Esophagus (tissue), 2 donors: ENCODE results near the gene SOX18. TPM values are rescaled to one million over a fixed set of nuclear protein-coding genes. Genes with fewer than 3 reads are reported as not detected.

Experiments used
- H3K27ac ChIP-seq, 2 donors: one replicate each; pipeline ENCODE4 v1.5.1; 2013; ENCODE audit warnings: low read depth in 2 of 2, mild to moderate bottlenecking in 2 of 2, inconsistent platforms in 1 of 2, low read length in 1 of 2, moderate library complexity in 1 of 2
- H3K27me3 ChIP-seq, 2 donors: one replicate each; pipeline ENCODE4 v1.6.1; 2013; ENCODE audit warnings: low read length in 2 of 2, control low read depth in 1 of 2, mild to moderate bottlenecking in 1 of 2; ENCODE audit not compliant: insufficient read depth in 2 of 2, control insufficient read depth in 1 of 2
- H3K36me3 ChIP-seq, 2 donors: one replicate each; pipeline ENCODE4 v1.6.1; 2013; ENCODE audit warnings: low read length in 1 of 2; ENCODE audit not compliant: control insufficient read depth in 2 of 2, insufficient read depth in 2 of 2
- H3K4me1 ChIP-seq, 2 donors: one replicate each; pipeline ENCODE4 v1.6.1; 2013; ENCODE audit warnings: low read length in 1 of 2; ENCODE audit not compliant: control insufficient read depth in 2 of 2, insufficient read depth in 2 of 2
- H3K4me3 ChIP-seq, 2 donors: one replicate each; pipeline ENCODE4 v1.5.1; 2013; ENCODE audit warnings: low read length in 2 of 2, mild to moderate bottlenecking in 2 of 2, low read depth in 1 of 2, moderate library complexity in 1 of 2
- H3K9me3 ChIP-seq, 2 donors: one replicate each; pipeline ENCODE4 v1.6.1; 2013; ENCODE audit warnings: mild to moderate bottlenecking in 2 of 2, low read depth in 1 of 2, low read length in 1 of 2, moderate library complexity in 1 of 2; ENCODE audit not compliant: control insufficient read depth in 2 of 2, insufficient read depth in 1 of 2
- WGBS, 2 donors: extraction: QIAGEN DNeasy Blood & Tissue Kit; methylation state at CpG; one replicate each; pipeline ENCODE4 v1.1.7; 2013; 5-methylcytosine and 5-hydroxymethylcytosine counted together
- polyA plus RNA-seq, 2 donors: library from polyadenylated mRNA; stranded (reverse); fragments of 200-250 nt; gene quantifications; one replicate each; pipeline ENCODE4 v1.2.3, GENCODE V29; 2013
- donor health status: healthy with polysubstance abuse.
- donor health status: Bipolar disorder and iron deficiency.

SOX18 gene
- polyA plus RNA-seq, 2 donors: 3.1 to 7.5 TPM

DNA sequence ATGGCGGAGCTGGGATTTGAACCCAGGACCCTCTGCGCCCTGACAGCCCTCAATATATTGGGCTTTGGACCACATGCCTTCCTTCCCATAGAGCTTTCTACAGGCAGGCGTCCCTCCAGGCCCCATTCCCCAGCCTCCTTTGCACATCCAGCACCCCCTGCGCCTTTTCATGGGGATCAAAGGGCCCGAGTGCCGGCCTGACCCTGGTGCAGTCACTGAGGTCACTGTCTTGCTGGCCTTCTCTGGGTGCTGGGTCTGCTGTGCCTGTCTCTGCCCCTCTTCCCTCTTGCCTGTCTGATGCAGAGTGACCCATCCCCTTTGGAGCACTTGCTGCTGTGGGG lies 32.2 kb upstream of the SOX18 start:
- Histone ChIP-seq H3K27ac (no peak overlapping the region), H3K4me3 (no peak overlapping the region), H3K36me3 (no peaks in the 10 kb centered on the region), H3K9me3 (no peaks in the 10 kb centered on the region), H3K27me3 (no peaks in the 10 kb centered on the region), H3K4me1 (peaks cover 3 to 20% of the 10 kb centered on the region in 2 donors)
- WGBS, 2 donors: 88 to 90% methylated on average over 6 of the region's 6 CpGs

GRCh38 chr20:64080813-64081623 lies 31.6 kb upstream of the SOX18 start:
- Histone ChIP-seq H3K27ac (no peak overlapping the region), H3K4me1 (peaks cover 5 to 20% of the 10 kb centered on the region in 2 donors), H3K36me3 (peaks cover 0 to 3% of the 10 kb centered on the region in 2 donors), H3K4me3 (no peak overlapping the region), H3K9me3 (no peaks in the 10 kb centered on the region), H3K27me3 (no peaks in the 10 kb centered on the region)
- WGBS, 2 donors: 72 to 75% methylated on average over 17 of the region's 17 CpGs

DNA sequence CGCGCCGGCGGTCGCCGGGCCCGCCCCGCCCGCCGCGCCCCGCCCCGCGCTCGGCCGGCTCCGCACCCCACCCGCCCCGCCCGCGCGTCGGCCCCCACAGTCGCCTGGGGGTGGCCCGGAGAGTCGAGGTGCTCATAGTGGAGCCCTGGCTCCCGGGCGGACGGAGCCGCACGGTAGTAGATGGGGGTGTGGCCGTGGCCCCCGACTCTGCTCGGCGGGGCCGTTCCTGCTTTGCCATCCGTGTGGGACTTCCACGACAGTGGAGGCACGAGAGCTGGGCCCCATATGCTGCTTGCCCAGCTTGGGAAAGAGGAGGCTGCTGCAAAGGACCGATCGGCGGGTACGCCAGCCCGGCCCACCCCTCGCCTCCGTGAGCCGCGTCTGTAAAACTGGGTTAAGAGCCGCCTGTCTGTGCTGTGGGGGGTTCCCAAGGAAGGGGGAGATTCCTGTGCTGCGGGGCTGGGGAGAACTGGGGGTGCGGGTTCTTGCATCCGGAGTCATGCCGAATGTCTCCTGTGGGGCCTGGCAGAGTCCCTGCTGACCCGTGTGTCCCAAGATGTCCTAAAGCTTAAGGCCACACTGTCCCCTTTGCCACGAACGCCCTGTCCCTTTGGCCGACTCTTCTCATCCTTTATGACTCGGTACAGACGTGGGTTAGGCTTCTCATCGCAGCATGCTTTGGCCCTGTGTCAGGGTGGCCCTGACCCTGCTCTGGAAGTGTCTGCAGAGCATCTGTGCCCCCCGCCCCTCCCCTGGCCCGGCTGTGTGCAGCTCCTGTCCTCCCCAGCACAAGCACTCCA lies 30.8 kb upstream of the SOX18 start, which contains the start of gene OPRL1:
TSS of gene OPRL1 (plus strand) at position 70 of the 800 bp plus-strand sequence. CDS start 12,639 bp downstream, outside the sequence.
- peaks cover 5 to 20% of the 10 kb centered on the region in 2 donors for H3K4me1 ChIP-seq
- 6 to 10% methylated on average over 39 to 62 of the region's 62 CpGs for WGBS, 2 donors
- peaks cover 0 to 6% of the 10 kb centered on the region in 2 donors for H3K36me3 ChIP-seq
- H3K4me3 ChIP-seq: peak within 1 kb of the TSS; percentile 69 to 70
- H3K27ac ChIP-seq: peak within 1 kb of the TSS; percentile 79 to 80
- no peaks in the 10 kb centered on the region for H3K27me3 ChIP-seq
- no peaks in the 10 kb centered on the region for H3K9me3 ChIP-seq

DNA sequence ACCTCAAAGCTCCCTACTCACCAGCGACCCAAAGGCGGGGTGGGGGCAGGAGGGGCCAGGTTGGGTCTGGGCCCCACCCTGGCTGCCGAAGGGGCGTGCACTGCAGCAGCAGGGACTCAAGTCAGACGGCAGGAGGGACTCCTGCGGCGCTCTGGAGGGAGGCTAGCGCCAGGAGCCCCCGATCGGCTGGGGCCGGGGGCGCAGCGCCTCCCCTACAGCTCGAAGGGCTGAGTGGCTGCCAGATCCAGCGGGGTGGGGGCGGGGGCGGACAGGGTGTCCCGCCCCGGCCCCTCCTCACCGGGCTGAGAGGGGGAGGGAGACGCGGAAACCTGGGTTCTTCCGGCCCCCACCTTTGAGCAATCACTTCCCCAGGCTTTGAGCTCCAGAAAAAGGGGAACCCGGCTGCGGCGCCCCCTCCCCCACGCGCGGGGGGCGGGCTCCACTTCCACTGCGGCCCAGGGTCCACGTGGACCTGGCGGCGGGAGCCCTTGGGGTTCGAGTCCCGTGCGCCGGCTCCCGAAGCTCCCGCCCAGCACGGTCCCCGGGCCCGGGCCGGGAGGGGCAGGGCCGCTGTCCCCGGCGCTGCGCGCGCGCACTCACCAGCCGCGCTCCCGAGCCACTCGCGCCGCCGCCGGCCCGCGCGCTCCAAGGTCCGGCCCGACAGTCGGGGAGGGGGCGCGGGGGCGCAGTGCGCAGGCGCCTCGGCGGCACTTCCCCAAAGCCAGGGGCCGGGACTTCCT lies 30.0 kb upstream of the SOX18 start, which contains the start of gene RGS19:
TSS of gene RGS19 (minus strand) at position 246 of the 740 bp plus-strand sequence. CDS start 2,632 bp downstream, outside the sequence.
- H3K36me3 ChIP-seq: peaks cover 0 to 13% of the 10 kb centered on the region in 2 donors
- peak within 1 kb of the TSS; percentile 79 to 80 for H3K27ac ChIP-seq
- peaks cover 5 to 21% of the 10 kb centered on the region in 2 donors for H3K4me1 ChIP-seq
- H3K4me3 ChIP-seq: peak within 1 kb of the TSS; percentile 69 to 70
- H3K9me3 ChIP-seq: no peaks in the 10 kb centered on the region
- 0 to 1% methylated on average over 38 to 73 of the region's 73 CpGs for WGBS, 2 donors
- no peaks in the 10 kb centered on the region for H3K27me3 ChIP-seq

GRCh38 chr20:64078934-64079272 lies 29.5 kb upstream of the SOX18 start:
- WGBS, 2 donors: 8 to 11% methylated on average over 4 of the region's 4 CpGs
- peaks cover 0 to 3% of the 10 kb centered on the region in 2 donors for H3K9me3 ChIP-seq
- peak overlapping the region; percentile 69 to 70 for H3K4me3 ChIP-seq
- H3K27me3 ChIP-seq: no peaks in the 10 kb centered on the region
- peaks cover 5 to 24% of the 10 kb centered on the region in 2 donors for H3K4me1 ChIP-seq
- peaks cover 1 to 18% of the 10 kb centered on the region in 2 donors for H3K36me3 ChIP-seq
- peak overlapping the region; percentile 34 to 79 for H3K27ac ChIP-seq

DNA sequence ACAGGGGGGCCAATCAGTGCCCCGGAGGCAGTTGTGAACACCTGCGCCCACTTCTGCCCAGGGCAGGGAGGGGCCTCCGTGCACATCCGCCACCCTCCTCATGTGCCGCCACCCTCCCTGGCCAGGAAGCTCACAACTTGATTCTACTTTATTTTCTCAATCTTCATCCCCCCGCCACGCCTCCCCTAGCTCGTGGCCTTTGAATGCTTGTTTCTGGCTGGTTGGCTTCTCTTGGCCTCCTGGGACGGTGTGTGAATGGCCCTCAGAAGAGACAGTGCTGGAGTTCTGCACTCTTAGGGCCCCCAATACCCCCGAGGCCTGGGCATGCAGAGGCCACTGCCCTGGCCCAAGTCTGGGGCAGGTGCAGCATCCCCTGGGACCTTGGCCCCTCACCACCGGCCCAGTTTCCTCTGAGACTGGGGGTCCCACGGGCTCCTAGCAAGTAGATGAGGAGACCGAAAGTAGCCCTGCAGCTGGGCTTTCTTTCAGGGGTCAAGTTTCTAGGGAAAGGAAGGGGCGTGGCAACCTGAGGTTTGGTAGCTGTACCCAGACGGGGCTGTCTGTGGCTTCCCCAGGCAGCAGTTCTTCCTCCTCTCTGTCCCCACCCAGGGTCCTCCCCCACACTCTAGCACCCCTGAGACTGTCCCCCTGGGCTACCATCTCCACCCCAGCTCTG lies 28.6 kb upstream of the SOX18 start:
- Histone ChIP-seq H3K4me1 (peaks cover 5 to 20% of the 10 kb centered on the region in 2 donors), H3K27me3 (no peaks in the 10 kb centered on the region), H3K9me3 (peaks cover 0 to 6% of the 10 kb centered on the region in 2 donors), H3K4me3 (peak overlapping the region; percentile 35 to 70), H3K36me3 (peaks cover 2 to 25% of the 10 kb centered on the region in 2 donors), H3K27ac (peak overlapping the region; percentile 23 to 24)
- WGBS, 2 donors: 37 to 47% methylated on average over 15 of the region's 15 CpGs

DNA sequence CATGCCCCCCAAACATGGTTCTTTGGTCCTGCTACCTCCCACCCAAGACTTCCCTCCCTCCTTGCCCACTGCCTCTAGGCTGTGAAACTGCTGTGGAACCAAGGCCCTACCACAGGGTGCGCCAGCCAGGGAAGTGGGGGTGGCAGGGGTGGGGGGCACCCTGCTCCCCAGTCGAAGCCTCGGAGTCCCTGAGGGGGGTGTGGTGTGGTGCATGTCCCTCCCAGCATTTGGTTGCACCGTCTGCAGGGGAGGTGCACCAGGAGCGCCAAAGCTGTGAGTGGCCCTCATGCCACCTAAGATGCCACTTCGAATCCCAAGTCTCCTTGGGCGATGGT lies 28.1 kb upstream of the SOX18 start:
- Histone ChIP-seq H3K27me3 (no peaks in the 10 kb centered on the region), H3K4me1 (peaks cover 5 to 19% of the 10 kb centered on the region in 2 donors), H3K36me3 (peaks cover 2 to 29% of the 10 kb centered on the region in 2 donors), H3K27ac (peak overlapping the region in 1 of 2 donors; percentile 19), H3K9me3 (peaks cover 0 to 6% of the 10 kb centered on the region in 2 donors), H3K4me3 (peak overlapping the region; percentile 7 to 35)
- 61 to 81% methylated on average over 7 of the region's 7 CpGs for WGBS, 2 donors

- no peak overlapping the region for H3K27ac ChIP-seq
- peaks cover 0 to 6% of the 10 kb centered on the region in 2 donors for H3K9me3 ChIP-seq
- H3K4me3 ChIP-seq: peak overlapping the region in 1 of 2 donors; percentile 7
- peaks cover 2 to 29% of the 10 kb centered on the region in 2 donors for H3K36me3 ChIP-seq
- H3K27me3 ChIP-seq: no peaks in the 10 kb centered on the region
- H3K4me1 ChIP-seq: peaks cover 5 to 19% of the 10 kb centered on the region in 2 donors
- WGBS, 2 donors: 72 to 80% methylated on average over 8 of the region's 8 CpGs
Observed at GRCh38 chr20:64077094-64077493, 27.7 kb upstream of the SOX18 start.
